ENCODE results near the gene TPM1.

The TPM1 gene

DNA sequence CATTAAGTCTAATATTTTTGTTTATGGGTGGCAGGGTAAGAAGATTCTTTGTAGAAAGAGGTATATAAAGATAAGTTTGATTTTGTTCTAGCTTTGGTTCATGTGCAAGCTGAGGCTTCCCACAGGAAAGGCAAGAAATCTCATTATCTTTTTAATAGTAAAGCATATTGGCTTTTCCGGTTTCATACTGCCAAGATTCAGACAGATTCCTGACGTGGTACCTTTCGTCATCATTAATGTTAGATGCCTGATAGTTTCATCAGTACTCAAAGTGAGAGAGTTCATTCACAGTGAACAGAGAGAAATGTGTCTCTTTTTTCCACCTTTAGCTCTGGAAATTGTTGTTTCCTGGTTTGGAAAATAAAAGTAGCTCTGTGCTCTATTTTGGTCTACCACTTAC is 16.5 kb downstream of the TPM1 start:
- no peak for DNase-seq (ENCODE audit: low spot score)
- TF ChIP-seq, protein P1, sequence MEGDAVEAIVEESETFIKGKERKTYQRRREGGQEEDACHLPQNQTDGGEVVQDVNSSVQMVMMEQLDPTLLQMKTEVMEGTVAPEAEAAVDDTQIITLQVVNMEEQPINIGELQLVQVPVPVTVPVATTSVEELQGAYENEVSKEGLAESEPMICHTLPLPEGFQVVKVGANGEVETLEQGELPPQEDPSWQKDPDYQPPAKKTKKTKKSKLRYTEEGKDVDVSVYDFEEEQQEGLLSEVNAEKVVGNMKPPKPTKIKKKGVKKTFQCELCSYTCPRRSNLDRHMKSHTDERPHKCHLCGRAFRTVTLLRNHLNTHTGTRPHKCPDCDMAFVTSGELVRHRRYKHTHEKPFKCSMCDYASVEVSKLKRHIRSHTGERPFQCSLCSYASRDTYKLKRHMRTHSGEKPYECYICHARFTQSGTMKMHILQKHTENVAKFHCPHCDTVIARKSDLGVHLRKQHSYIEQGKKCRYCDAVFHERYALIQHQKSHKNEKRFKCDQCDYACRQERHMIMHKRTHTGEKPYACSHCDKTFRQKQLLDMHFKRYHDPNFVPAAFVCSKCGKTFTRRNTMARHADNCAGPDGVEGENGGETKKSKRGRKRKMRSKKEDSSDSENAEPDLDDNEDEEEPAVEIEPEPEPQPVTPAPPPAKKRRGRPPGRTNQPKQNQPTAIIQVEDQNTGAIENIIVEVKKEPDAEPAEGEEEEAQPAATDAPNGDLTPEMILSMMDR (IDR thresholded peaks at IDR 0.05; ENCODE audit: extremely low read depth, missing control alignments) = no peak

DNA sequence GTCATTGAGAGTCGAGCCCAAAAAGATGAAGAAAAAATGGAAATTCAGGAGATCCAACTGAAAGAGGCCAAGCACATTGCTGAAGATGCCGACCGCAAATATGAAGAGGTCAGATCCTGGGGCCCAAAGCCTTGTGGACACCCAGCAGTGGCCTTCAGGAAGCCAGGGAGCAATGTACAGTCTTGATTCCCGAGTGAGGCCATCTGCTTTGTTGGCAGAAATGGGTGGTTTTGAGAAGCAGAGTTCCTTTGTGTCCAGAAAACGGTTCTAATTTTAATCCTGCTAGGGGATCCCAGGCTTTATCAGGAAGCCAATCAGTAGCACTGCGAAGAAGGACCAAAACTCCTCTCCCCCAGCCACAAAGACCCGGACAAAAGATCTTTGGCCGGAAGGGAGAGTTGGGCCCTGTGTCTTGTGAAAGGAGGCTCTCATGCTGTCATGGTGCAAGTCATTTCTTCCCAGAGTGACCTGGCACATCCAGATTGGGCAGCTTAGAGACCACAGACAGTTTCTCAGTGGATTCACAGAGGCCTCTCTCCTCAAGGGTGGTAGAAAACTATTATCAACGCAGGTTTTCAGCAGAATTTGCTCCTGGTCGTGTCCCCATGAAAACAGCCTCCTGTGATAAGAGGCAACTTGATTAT is 17.1 kb downstream of the TPM1 start:
- no peak for DNase-seq (ENCODE audit: low spot score)
- TF ChIP-seq, protein P1 (IDR thresholded peaks at IDR 0.05; ENCODE audit: extremely low read depth, missing control alignments) = no peak

DNA sequence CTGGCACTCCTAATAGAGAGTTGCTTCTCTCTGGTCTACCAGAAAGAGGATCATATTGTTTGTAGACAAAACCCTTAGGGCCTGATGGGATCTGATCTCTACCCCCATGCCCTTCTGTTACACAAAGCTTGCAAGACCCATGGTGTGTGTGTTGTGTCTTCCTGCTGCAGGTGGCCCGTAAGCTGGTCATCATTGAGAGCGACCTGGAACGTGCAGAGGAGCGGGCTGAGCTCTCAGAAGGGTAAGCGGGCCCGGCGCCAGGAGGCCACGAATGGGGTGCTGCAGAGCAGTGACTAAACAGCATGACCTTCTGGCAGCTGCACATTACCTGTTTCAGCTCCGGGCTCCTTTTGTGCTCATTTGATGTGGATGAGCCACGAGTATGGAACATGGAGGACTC is 18.2 kb downstream of the TPM1 start:
- DNase-seq (ENCODE audit: low spot score) = no peak
- TF ChIP-seq, protein P1 (IDR thresholded peaks at IDR 0.05; ENCODE audit: extremely low read depth, missing control alignments) = no peak

DNA sequence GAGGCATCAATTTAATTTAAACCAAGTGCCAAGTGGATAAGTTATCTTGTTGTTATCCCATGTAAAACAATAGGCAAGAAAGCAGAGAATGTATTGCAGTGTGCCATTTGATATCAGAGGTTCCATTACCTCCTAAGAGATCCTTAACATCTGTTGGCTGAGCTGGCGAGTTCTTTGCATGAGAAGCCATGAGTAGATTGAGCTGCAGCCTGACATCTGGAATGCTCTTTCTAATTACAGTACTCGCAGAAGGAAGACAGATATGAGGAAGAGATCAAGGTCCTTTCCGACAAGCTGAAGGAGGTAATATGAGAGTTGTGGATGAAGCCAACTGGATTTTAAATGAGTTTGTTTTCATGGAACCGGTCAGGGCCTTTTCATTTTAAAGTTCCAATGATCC is 19.4 kb downstream of the TPM1 start:
- TF ChIP-seq, protein P1 (IDR thresholded peaks at IDR 0.05; ENCODE audit: extremely low read depth, missing control alignments) = no peak
- no peak for DNase-seq (ENCODE audit: low spot score)

DNA sequence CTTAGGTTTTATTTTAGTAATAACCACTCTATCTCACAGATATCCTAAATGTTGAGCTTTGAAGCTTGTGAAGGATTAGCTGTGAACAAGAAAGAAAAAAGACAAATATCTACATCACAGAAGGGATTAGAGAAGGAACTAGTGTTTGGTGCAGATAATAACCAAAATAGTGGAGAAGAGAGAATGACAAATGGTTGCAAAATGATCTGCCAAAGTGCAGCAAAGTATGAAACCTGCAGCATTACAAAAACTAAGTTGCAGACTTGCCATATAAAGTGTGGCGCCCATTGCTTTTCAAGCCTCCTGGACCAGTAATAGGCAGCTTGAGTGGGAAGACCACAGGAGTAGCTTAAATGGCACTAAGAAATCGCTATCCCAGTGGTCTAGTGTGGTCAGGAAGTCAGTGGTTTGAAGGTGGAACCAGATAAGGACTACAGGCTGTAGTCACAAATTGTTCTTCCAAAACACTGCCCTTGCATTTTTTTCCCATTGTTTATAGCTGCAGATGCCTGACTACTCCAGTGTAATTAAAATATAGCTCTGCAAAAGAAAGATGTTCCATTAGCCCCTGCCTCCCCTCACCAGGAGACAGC is 20.7 kb downstream of the TPM1 start:
- TF ChIP-seq, protein P1 (IDR thresholded peaks at IDR 0.05; ENCODE audit: extremely low read depth, missing control alignments) = no peak
- DNase-seq (ENCODE audit: low spot score) = no peak

DNA sequence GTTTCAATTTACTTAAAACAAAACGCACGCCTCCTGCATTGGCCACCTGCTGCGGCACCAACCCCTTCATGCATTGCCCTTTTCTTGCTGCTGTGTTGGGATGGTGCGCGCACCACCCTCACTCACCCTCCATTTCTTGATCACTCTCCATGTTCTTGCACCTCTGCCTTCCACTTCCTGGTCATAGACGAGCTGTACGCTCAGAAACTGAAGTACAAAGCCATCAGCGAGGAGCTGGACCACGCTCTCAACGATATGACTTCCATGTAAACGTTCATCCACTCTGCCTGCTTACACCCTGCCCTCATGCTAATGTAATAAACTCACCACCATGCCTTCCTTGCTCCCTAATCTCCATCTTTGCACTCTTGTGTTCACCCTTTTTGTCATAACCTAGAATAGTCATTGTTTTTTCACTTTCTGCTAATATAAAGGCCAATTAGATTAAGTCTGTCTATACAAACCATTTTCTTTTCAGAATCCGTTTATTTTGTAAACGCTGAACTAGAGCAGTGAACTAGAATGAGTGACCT is 21.4 kb downstream of the TPM1 start:
- TF ChIP-seq, protein P1 (IDR thresholded peaks at IDR 0.05; ENCODE audit: extremely low read depth, missing control alignments) = no peak
- DNase-seq (ENCODE audit: low spot score) = no peak

All from GM20000 (cell line).